Stomach (tissue), 4 donors: ENCODE data around the gene GSX1.

Experiments used
- CTCF ChIP-seq, 7 experiments: fragments of 450-650 bp in 4 of 7; fragments of 200-600 bp in 3 of 7; sonication (generic) in 3 of 7; IDR thresholded peaks; one replicate each; pipeline ENCODE4 v1.5.1; 2016 to 2019; ENCODE audit warnings: antibody characterized with exemption in 7 of 7, control low read depth in 2 of 7, mild to moderate bottlenecking in 1 of 7
- EP300 ChIP-seq: sonication (generic); formaldehyde crosslinking; IDR thresholded peaks from one replicate; pipeline ENCODE4 v1.6.1; 2017; ENCODE audit warnings: antibody characterized with exemption
- POLR2A ChIP-seq, 4 donors: fragments of 450-650 bp; IDR thresholded peaks; one replicate each; pipeline ENCODE4 v1.6.1; 2016; ENCODE audit warnings: antibody characterized with exemption in 4 of 4, control low read depth in 2 of 4, mild to moderate bottlenecking in 1 of 4, moderate library complexity in 1 of 4
- POLR2AphosphoS5 ChIP-seq, 3 donors: sonication (generic); formaldehyde crosslinking; IDR thresholded peaks; one replicate each; pipeline ENCODE4 v1.6.1; 2016; ENCODE audit warnings: antibody characterized with exemption in 3 of 3

DNA sequence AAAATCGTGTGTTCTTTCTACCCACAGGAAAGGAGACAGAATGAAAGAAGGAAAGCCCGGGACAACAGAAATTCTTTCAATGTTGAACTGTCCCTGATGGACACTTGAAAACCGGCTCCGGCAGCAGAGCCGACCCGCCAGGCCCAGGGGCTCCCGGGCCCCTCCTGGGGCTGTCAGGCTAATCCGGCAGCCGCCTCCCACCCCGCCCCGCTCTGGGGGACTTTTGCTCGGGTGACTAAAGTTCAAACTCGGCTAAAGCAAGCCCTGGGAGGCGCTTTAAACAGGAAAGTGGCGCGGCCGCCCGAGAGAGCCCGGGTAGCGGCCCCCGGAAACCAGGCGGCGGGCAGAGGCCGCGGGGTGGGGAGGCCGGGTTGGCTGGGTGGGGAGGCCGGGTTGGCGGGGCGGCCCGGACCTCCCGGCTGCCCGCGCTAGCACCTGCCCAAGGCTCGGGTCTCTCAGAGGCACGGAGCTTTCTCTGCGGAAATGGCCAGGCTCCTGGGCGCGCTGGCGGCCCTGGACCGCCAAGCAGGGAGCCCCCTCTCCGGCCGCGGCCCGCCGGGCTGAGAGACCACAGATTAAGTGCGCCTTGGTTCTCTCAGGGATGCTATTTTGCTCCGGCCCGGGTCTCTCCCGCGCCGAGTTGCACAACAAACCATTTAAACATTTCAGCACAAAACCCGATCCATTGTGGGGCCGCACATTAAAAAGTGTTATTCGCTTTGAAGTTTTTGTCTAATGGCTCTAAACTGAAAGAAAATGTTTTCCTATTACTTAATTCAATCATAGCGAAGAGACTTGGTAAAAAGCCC lies 2.6 kb upstream of the GSX1 start:
- TF ChIP-seq CTCF (IDR thresholded peaks at IDR 0.05) (no peak), POLR2AphosphoS5 (IDR thresholded peaks at IDR 0.05) (no peak), EP300 (no peak), POLR2A (IDR thresholded peaks at IDR 0.05) (no peak)
